Measurements from ENCODE around the gene DTNB.

Gene DTNB

DNA sequence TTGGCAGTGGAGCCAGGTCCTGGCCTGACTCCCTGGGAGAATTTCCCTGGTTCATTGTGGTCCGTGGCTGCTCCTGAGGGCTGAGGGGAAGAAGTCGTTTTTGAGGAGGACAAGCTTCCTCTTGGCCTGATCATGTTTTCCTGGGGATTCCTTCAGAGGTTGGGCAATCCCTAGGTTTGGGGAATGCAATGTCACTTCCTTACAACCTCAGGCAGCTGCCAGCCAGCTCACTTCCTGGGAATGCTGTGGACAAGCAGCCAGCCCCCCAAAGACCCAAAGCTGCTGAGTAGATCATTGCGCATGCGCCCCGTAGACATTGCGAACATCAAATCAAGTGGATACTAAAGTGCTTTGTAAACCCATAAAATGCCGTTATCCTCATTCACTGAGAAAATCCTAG is 324.0 kb downstream of the DTNB start:
- TF ChIP-seq, protein P1, sequence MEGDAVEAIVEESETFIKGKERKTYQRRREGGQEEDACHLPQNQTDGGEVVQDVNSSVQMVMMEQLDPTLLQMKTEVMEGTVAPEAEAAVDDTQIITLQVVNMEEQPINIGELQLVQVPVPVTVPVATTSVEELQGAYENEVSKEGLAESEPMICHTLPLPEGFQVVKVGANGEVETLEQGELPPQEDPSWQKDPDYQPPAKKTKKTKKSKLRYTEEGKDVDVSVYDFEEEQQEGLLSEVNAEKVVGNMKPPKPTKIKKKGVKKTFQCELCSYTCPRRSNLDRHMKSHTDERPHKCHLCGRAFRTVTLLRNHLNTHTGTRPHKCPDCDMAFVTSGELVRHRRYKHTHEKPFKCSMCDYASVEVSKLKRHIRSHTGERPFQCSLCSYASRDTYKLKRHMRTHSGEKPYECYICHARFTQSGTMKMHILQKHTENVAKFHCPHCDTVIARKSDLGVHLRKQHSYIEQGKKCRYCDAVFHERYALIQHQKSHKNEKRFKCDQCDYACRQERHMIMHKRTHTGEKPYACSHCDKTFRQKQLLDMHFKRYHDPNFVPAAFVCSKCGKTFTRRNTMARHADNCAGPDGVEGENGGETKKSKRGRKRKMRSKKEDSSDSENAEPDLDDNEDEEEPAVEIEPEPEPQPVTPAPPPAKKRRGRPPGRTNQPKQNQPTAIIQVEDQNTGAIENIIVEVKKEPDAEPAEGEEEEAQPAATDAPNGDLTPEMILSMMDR (IDR thresholded peaks at IDR 0.05; ENCODE audit: insufficient read depth, low read depth, low read length, missing control alignments), result no peak
- H3K4me3 ChIP-seq (ENCODE audit: low read length), result no peak overlapping the region
- peak; percentile 61 for DNase-seq (ENCODE audit: low read depth)

DNA sequence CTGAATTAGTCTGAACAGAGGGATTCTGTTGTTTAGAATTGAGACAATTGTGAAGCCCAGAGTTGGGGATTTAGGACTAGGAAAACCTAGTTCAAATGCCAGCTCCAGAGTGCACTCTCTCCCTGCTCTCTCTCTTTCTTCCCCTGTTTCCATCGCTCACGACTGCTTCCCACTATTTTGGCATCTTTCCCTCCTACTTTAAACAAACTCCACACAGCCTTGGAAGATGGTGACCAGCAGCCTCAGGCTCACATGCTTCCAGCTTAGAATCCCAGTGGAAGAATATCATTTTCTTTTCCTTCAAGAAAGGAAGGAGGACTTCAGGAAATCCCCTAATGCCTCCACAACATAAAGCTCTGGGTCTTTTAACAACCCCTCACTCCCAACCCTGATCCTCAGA is 325.5 kb downstream of the DTNB start:
- H3K4me3 ChIP-seq (ENCODE audit: low read length), result no peak overlapping the region
- TF ChIP-seq, protein P1 (IDR thresholded peaks at IDR 0.05; ENCODE audit: insufficient read depth, low read depth, low read length, missing control alignments), result no peak
- DNase-seq (ENCODE audit: low read depth), result no peak

DNA sequence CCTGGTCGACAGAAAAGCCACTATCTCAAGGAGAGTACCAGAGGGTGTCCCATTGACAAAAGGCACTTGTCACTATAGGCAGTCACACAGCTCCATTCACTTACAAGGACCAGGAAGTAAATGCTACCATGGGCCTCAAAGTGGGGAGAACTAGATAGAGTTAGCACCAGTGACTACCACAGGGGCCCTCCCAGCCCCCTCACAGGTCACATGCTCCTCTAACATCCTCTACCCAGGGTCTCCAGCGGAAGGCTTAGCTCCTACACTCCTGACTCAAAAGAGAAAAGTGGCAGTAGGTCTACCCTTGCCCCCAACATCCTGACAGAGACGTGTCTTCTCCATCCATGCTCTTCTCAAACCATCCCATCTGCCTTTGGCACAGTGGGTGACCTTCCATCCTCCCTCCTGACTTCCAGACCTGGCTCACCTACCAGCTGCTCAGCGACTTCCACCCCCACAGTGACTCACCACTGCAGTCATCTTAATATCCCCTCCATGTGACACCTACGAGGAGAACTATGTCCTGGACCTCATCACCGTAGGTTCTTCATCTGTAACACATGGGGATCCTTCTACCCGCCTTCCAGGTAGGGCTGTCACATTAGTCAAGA is 326.1 kb downstream of the DTNB start:
- peak; percentile 62 for DNase-seq (ENCODE audit: low read depth)
- H3K4me3 ChIP-seq (ENCODE audit: low read length), result no peak overlapping the region

DNA sequence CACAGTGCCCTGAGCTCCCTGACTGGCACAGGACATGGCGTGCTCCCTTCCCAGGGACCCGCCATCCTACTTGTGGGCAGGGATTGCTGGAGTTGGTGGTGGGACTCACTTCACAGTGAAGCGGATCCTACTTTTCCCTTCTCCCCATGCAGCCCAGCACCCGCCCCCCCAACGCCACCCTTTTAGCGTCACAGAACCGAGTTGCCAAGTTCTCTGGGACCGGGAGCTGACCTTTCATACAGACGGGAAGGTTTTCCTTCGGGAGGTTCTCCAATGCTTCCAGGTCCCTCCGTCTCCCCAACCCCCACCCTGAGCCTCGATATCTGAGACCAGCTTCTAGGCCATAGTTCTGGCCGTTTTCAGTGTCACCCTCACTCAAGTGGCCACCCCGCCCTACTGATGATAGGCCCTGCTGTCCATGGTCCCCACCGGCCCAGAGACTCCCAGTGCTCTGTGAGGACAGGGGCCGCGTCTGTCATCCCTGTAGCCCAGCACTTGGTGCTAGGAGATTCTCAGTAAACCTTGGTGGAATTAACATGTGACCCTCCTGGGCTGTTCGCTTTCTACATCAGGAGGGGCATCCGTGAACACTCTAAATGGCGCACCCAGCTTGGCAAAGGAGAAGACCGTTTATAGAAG is 330.1 kb downstream of the DTNB start:
- H3K4me3 ChIP-seq (ENCODE audit: low read length), result no peak overlapping the region
- TF ChIP-seq, protein P1 (IDR thresholded peaks at IDR 0.05; ENCODE audit: insufficient read depth, low read depth, low read length, missing control alignments), result no peak
- no peak for DNase-seq (ENCODE audit: low read depth)

More for the DNA sequence above, 326.1 kb downstream of the DTNB start:
- TF ChIP-seq, protein P1 (IDR thresholded peaks at IDR 0.05; ENCODE audit: insufficient read depth, low read depth, low read length, missing control alignments), result no peak

DNA sequence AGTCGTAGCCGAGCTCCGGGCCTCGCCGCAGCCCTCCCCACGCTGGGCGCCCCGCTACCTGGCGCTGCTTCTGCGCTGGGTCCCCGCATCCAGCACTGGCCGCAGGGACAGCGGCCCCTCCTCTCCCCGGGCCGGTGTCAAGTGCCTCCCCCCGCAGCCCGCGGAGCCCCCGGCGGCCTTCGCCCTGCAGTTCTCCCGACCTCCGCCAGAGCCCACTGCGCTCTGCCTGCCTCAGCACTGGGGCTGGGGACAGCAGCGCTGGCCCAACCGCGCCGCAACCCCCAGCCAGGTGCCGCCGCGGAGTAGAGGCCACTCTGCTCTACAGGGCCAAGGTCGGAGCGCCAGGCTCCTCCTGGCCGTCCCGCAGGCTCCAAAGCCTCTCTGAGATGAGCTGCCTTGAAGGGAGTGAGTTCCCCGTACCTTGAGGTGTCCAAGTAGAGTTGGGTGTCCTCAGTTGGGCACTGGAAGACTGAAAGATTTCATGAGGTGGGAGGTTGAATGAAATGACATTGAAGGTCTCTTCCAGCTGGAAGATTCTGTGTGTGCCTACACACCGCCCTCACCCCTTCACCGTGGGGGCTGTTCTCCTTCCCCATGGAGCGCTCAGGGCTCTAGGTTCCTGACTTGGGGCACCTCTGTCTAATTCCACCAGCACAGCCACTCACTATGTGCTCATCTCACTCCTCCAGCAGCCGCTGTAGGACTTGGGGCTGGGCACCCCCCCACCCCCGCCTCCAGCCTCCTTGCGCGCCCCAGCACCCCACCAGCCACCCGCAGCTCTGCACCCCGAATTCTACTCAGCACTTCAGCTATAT is 330.8 kb downstream of the DTNB start:
- TF ChIP-seq, protein P1 (IDR thresholded peaks at IDR 0.05; ENCODE audit: insufficient read depth, low read depth, low read length, missing control alignments), result peak; percentile 65
- H3K4me3 ChIP-seq (ENCODE audit: low read length), result peak overlapping the region; percentile 43
- DNase-seq (ENCODE audit: low read depth), result peak; percentile 75

DNA sequence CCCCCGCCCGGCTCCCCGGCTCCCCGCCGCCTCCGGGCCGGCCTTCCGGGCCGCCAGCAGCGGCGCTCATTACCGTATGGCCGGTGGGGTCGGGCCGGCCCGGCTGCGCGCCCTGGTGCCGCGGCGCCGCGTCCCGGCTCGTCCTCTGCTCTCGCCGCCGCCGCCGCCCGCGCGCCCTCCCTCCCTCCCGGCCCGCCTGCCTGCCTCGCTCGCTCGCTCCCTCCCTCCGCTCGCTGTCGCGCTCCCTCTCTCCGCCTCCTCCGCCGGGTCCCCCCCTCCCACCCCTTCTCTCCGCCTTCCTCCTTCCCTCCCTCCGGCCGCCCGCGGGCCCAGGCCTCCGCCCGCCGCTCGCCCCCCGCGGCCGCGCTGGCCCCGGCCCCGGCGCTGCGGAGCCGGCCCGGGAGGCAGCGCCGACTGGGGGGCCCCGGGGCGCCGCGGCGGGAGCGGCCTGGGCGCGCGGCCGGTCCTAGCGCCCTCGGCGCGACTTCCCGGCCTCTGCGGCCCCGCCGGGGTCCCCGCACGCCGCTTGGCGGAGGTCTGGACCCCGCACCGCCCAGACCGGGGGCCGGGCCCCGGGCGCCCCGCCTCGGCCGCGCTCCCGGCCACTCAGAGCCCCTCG is 331.5 kb downstream of the DTNB start, which contains the start of gene DNMT3A:
DNMT3A (minus strand) TSS at position 173 of the 619 bp plus-strand sequence. CDS start 27,941 bp downstream, outside the sequence.
- DNase-seq (ENCODE audit: low read depth), result peak; percentile 62
- TF ChIP-seq, protein P1 (IDR thresholded peaks at IDR 0.05; ENCODE audit: insufficient read depth, low read depth, low read length, missing control alignments), result no peak

More for the DNA sequence above, 331.5 kb downstream of the DTNB start, which contains the start of gene DNMT3A:
- H3K4me3 ChIP-seq (ENCODE audit: low read length), result peak within 1 kb of the TSS; percentile 48

All from epithelial cell of esophagus (primary cell).